Calu3 (cell line): ENCODE results near the gene NSL1. TPM values are rescaled to one million over a fixed set of nuclear protein-coding genes. Genes with fewer than 3 reads are reported as not detected.
A peak's percentile ranks its signal among the peaks of the same experiment; 100 is the strongest.
"Not testable (repeated sequence)": the region's sequence is repeated elsewhere in the genome, so short reads cannot be mapped to it uniquely, and the experiment has no call there.

ENCODE experiments used
- Bru-seq: library from RNA; stranded (reverse); fragments of 400-500 nt; gene quantifications from one replicate; lab custom pipeline; 2021; lab: Mats Ljungman, UMichigan
- BruChase-seq, 2 experiments: library from RNA; stranded (reverse); fragments of 400-500 nt; gene quantifications; one replicate each; lab custom pipeline; 2021; lab: Mats Ljungman, UMichigan
- BruUV-seq: library from RNA; stranded (reverse); fragments of 400-500 nt; replicated peaks from 2 replicates; lab custom pipeline; 2021; lab: Mats Ljungman, UMichigan
- CTCF ChIA-PET: fragments of 300-600 bp; sonication (Branson Sonifier 250); formaldehyde crosslinking; loops from one replicate; lab custom pipeline; 2022; ENCODE audit warnings: antibody characterized with exemption; lab: Charles Lee
- DNase-seq: peaks from one replicate; pipeline ENCODE4 v3.0.0; 2022
- H3K27ac Mint-ChIP-seq: one replicate; pipeline ENCODE4 v1.8.0; 2022; ENCODE audit warnings: mixed read lengths; ENCODE audit not compliant: unreplicated experiment
- H3K27me3 Mint-ChIP-seq: one replicate; pipeline ENCODE4 v1.8.0; 2022; ENCODE audit warnings: mixed read lengths; ENCODE audit not compliant: unreplicated experiment
- H3K36me3 Mint-ChIP-seq: one replicate; pipeline ENCODE4 v1.8.0; 2022; ENCODE audit warnings: mild to moderate bottlenecking, moderate library complexity, mixed read lengths; ENCODE audit not compliant: insufficient read depth, unreplicated experiment
- H3K4me1 Mint-ChIP-seq: one replicate; pipeline ENCODE4 v1.8.0; 2022; ENCODE audit warnings: mild to moderate bottlenecking, low read depth, mixed read lengths; ENCODE audit not compliant: unreplicated experiment
- H3K4me3 Mint-ChIP-seq: one replicate; pipeline ENCODE4 v1.8.0; 2022; ENCODE audit warnings: mild to moderate bottlenecking, low read depth, moderate library complexity, mixed read lengths; ENCODE audit not compliant: unreplicated experiment
- H3K9me3 Mint-ChIP-seq: one replicate; pipeline ENCODE4 v1.8.0; 2022; ENCODE audit warnings: low read depth, mixed read lengths; ENCODE audit not compliant: unreplicated experiment
- intact Hi-C: fragments of 100-400 bp; cut with micrococcal nuclease; formaldehyde crosslinking; loops from one replicate; pipeline ENCODE4 v1.10.0; 2022; ENCODE audit not compliant: unreplicated experiment
- long read RNA-seq: library from polyadenylated mRNA; stranded (forward); transcript quantifications from one replicate; pipeline ENCODE4 v2.0.0, GENCODE V29; 2022
- total RNA-seq: library from RNA; stranded (reverse); gene quantifications from 2 replicates; pipeline ENCODE4 v1.2.3, GENCODE V29; 2022
- TF ChIP-seq, protein P1 (sequence below): fragments of 200-600 bp; IDR thresholded peaks from one replicate; pipeline ENCODE4 v1.8.0; 2022; ENCODE audit warnings: antibody characterized with exemption; ENCODE audit not compliant: unreplicated experiment

Gene NSL1, protein sequence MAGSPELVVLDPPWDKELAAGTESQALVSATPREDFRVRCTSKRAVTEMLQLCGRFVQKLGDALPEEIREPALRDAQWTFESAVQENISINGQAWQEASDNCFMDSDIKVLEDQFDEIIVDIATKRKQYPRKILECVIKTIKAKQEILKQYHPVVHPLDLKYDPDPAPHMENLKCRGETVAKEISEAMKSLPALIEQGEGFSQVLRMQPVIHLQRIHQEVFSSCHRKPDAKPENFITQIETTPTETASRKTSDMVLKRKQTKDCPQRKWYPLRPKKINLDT
- 41.0 and 47.2 TPM in 2 replicates for total RNA-seq
- Bru-seq, nascent RNA, result percentile 84 among the genes with signal in this experiment
- BruChase-seq, experiment 1, labeled RNA remaining after a 6-hour chase, result percentile 89 among the genes with signal in this experiment
- percentile 95 among the genes with signal in this experiment for BruChase-seq, experiment 2, labeled RNA remaining after a 2-hour chase
- long read RNA-seq, transcript NSL1-202 (6 exons, 2,317 nt), result major isoform, 50 of 60 reads
- long read RNA-seq, partial matches to known transcripts, result 1 of 60 reads
- long read RNA-seq, other reads (novel, unspliced or antisense), result 2 of 60 reads

DNA sequence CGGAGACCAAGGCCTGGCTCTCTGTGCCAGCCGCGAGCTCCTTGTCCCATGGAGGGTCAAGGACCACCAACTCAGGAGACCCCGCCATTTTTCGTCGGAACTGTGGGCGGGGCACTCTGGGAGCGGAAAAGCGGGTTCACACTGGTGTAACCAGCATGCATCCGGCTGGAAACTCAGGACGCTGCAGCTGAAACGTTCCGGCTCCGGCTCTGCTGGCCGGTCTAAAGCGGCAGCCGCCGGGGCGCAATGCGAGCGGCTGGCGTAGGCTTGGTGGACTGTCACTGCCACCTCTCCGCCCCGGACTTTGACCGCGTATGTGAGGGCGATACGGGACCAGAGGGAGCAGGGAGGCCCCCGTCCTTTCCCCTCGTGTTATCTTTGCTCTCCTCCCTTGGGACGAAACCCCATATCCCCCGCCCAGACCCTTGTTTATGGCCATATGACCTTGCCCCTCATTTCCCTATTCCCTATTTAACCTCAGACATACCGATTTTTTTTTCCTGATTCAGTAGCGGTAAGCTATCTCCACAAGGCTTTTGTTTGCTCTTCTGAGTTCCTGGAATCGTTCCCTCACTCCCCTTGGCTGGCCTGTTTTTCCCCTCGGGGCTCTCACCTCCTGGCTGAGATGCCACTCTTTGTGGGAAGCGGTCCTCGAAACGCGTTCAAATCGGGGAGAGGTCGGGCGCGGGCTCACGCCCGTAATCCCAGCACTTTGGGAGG lies at the start of gene NSL1, which contains the start of gene TATDN3:
Gene NSL1 (minus strand): TSS at position 102 of the 720 bp plus-strand sequence. CDS start 14 bp downstream, at position 88.
Gene TATDN3 (plus strand): TSS at position 219 of the 720 bp plus-strand sequence. CDS start 28 bp downstream, at position 247.
- CTCF ChIA-PET, result interaction anchor here (0.7 to 1.6 kb wide), 3 partner anchors 42 to 142 kb away, joined by 4 to 5 read pairs (median 4); partner anchors contain the start of gene FLVCR1
- Mint-ChIP-seq H3K27me3 (no peaks in the 10 kb centered on the region), H3K36me3 (peaks cover 26% of the 10 kb centered on the region), H3K27ac (peak within 1 kb of the TSS; percentile 58), H3K4me3 (peak within 1 kb of the TSS; percentile 76), H3K9me3 (no peaks in the 10 kb centered on the region), H3K4me1 (peaks cover 32% of the 10 kb centered on the region)
- TF ChIP-seq, protein P1, sequence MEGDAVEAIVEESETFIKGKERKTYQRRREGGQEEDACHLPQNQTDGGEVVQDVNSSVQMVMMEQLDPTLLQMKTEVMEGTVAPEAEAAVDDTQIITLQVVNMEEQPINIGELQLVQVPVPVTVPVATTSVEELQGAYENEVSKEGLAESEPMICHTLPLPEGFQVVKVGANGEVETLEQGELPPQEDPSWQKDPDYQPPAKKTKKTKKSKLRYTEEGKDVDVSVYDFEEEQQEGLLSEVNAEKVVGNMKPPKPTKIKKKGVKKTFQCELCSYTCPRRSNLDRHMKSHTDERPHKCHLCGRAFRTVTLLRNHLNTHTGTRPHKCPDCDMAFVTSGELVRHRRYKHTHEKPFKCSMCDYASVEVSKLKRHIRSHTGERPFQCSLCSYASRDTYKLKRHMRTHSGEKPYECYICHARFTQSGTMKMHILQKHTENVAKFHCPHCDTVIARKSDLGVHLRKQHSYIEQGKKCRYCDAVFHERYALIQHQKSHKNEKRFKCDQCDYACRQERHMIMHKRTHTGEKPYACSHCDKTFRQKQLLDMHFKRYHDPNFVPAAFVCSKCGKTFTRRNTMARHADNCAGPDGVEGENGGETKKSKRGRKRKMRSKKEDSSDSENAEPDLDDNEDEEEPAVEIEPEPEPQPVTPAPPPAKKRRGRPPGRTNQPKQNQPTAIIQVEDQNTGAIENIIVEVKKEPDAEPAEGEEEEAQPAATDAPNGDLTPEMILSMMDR, result no peak
- intact Hi-C loops, result loop anchor here (2.0 kb wide), 1 partner anchor 65 kb away; no protein-coding TSS in a partner anchor
- DNase-seq, result peak; percentile 98
- BruUV-seq, result TSS peak; percentile 87

DNA sequence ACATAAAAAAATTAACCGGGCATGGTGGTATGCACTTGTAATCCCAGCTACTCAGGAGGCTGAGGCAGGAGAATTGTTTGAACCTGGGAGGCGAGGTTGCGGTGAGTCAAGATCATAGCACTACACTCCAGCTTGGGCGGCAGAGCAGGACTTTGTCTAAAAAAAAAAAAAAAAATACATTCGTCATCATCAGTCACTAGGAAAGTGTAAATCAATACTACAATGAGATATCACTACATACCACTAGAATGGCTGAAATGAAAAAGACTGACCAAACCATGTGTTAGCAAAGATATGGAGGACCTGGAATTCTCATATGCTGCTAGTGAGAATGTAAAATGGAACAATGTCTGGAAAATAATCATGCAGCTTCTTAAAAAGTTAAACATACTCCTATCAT lies 46.6 kb upstream of the NSL1 start:
- H3K4me1 Mint-ChIP-seq, result peaks cover 22% of the 10 kb centered on the region
- CTCF ChIA-PET, result interaction anchor here (1.3 to 1.4 kb wide), 2 partner anchors 19 to 23 kb away, joined by 3 read pairs; no protein-coding TSS in a partner anchor
- intact Hi-C loops, result no loop called here

DNA sequence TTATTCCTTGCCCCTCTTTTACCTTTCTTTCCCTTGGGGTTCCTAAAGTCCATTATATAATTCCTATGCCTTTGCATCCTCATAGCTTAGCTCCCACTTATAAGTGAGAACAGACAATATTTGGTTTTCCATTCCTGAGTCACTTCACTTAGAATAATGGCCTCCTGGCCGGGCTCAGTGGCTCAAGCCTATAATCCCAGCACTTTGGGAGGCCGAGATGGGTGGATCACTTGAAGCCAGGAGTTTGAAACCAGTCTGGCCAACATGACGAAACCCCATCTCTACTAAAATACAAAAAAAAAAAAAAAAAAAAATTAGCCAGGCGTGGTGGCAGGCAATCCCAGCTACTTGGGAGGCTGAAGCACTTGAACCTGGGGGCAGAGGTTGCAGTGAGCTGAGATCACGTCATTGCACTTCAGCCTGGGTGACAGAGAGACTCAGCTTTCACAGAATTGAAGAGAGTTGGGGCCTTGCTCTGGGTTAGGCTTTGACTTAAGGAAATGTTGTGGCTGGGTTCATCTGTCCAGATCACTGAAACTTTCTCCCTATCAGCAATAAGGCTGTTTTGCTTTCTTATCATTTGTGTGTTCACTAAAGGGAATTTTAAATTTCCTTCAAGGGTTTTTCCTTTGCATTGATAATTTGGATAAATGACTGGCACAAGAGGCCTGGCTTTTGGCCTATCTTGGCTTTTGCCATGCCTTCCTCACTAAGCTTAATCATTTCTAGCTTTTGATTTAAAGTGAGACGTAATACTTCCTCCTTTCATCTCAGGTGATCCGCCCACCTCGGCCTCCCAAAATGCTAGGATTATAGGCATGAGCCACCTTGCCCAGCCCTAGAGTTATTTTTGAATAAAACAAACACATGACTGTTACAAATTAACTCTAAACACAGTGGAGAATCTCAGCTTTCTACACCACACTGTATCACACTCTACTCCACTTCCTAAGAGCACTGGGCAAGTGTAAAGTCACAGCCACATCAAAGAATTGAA lies 41.9 kb upstream of the NSL1 start:
- H3K27ac Mint-ChIP-seq, result peak overlapping the region; percentile 88

More for the DNA sequence above, 46.6 kb upstream of the NSL1 start:
- Mint-ChIP-seq H3K36me3 (peaks cover 8% of the 10 kb centered on the region), H3K9me3 (no peaks in the 10 kb centered on the region), H3K27me3 (no peaks in the 10 kb centered on the region), H3K27ac (peak overlapping the region; percentile 42), H3K4me3 (no peak overlapping the region)
- TF ChIP-seq, protein P1, result no peak
- DNase-seq, result peak; percentile 40
- no TSS peak for BruUV-seq

DNA sequence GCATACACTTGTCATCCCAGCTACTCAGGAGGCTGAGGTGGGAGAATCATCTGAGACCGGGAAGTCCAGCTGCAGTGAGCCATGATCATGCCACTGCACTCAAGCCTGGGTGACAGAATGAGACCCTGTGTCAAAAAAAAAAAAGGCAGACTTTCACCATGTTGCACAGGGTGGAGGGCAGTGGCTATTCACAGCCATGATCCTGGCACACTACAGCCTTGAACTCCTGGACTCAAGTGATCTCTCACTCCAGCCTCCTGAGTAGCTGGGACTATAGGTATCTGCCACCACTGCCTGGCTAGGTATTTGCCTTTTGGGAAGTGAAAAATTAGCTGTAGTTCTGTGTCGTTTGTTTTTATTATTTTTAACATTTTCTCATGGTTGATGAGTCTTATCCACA lies 36.8 kb upstream of the NSL1 start:
- BruUV-seq, result no TSS peak
- no peak overlapping the region for H3K27ac Mint-ChIP-seq
- H3K9me3 Mint-ChIP-seq, result peaks cover 17% of the 10 kb centered on the region
- intact Hi-C loops, result no loop called here
- CTCF ChIA-PET, result interaction anchor here (0.5 to 0.6 kb wide), 2 partner anchors 214 to 422 kb away, joined by 3 read pairs; no protein-coding TSS in a partner anchor
- H3K36me3 Mint-ChIP-seq, result peaks cover 4% of the 10 kb centered on the region
- peaks cover 7% of the 10 kb centered on the region for H3K4me1 Mint-ChIP-seq
- TF ChIP-seq, protein P1, result no peak
- H3K27me3 Mint-ChIP-seq, result no peaks in the 10 kb centered on the region
- H3K4me3 Mint-ChIP-seq, result no peak overlapping the region
- no peak for DNase-seq

More for the DNA sequence above, 41.9 kb upstream of the NSL1 start:
- intact Hi-C loops, result loop anchor here (2.0 kb wide), 1 partner anchor 25 kb away; the partner anchor contains the start of gene FLVCR1
- H3K27me3 Mint-ChIP-seq, BruUV-seq, H3K36me3 Mint-ChIP-seq, H3K9me3 Mint-ChIP-seq: not testable (repeated sequence)
- CTCF ChIA-PET, result interaction anchor here (0.6 to 1.9 kb wide), 16 partner anchors 12 to 1182 kb away, joined by 3 to 18 read pairs (median 4); partner anchors contain the start of gene FLVCR1
- peak; percentile 87 for DNase-seq
- Mint-ChIP-seq H3K4me3 (peak overlapping the region; percentile 48), H3K4me1 (peaks cover 27% of the 10 kb centered on the region)
